ENCODE results near the gene NPY. TPM values are rescaled to one million over a fixed set of nuclear protein-coding genes. Genes with fewer than 3 reads are reported as not detected.

The NPY gene
- 0.43 TPM in 1 of 2 replicates, not detected in the other for total RNA-seq

GRCh38 chr7:24283897-24284698 is at the start of gene NPY:
NPY (plus strand) TSS chr7:24284190; CDS start chr7:24285241, 1,051 bp downstream.
- DNase-seq (ENCODE audit: low read depth), result no peak
- no peak for TF ChIP-seq CTCF (conservative IDR thresholded peaks at IDR 0.05; ENCODE audit: low read depth, low read length)
- no peak within 1 kb of the TSS for H3K4me3 ChIP-seq (ENCODE audit: low read depth, low read length)

GRCh38 chr7:24239260-24239659 is 44.7 kb upstream of the NPY start:
- H3K4me3 ChIP-seq (ENCODE audit: low read depth, low read length), result no peak overlapping the region
- DNase-seq (ENCODE audit: low read depth), result no peak
- TF ChIP-seq CTCF (conservative IDR thresholded peaks at IDR 0.05; ENCODE audit: low read depth, low read length), result no peak

DNA sequence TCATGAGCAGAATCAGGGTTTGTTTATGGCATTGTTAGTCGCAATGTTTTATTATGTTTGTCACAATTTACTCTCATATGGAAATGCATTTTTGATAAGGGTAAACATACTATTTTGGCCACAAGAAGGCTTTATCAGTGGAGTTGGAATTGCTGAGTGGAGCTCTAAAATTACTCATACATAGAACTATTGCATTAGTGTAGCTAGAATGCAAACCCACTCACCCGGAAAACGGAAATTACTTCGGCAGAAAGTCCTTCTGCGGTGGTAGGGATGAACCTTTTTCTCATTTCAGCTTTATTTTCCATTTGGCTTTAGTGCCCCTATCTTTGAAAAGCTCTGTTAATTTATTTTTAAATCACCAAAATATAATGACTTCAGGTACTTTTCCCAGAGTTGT is 42.8 kb upstream of the NPY start:
- TF ChIP-seq CTCF (conservative IDR thresholded peaks at IDR 0.05; ENCODE audit: low read depth, low read length), result no peak
- DNase-seq (ENCODE audit: low read depth), result no peak

GRCh38 chr7:24244554-24244953 is 39.4 kb upstream of the NPY start:
- TF ChIP-seq CTCF (conservative IDR thresholded peaks at IDR 0.05; ENCODE audit: low read depth, low read length), result no peak
- no peak overlapping the region for H3K4me3 ChIP-seq (ENCODE audit: low read depth, low read length)
- DNase-seq (ENCODE audit: low read depth), result no peak

More for the DNA sequence above, 42.8 kb upstream of the NPY start:
- H3K4me3 ChIP-seq (ENCODE audit: low read depth, low read length), result no peak overlapping the region

DNA sequence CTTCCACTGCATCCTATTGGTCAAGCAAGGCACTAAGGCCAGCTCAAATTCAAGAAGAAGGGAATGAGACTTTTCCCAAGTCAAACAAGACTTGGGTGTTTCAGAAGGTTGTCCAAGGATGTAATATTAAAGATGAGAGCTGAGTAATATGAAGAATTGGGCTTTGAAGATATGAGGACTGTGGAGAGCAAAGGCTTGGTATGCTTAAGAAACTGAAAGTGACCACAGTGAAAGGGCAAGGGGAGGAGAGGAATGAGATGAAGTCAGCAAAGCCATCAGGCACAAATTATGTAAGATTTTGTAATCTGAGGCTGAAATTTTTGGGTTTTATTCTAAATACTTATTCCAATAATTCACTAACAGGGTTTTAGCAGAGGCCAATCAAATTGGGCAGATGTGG is 38.6 kb upstream of the NPY start:
- no peak overlapping the region for H3K4me3 ChIP-seq (ENCODE audit: low read depth, low read length)
- no peak for DNase-seq (ENCODE audit: low read depth)
- no peak for TF ChIP-seq CTCF (conservative IDR thresholded peaks at IDR 0.05; ENCODE audit: low read depth, low read length)

- no peak for DNase-seq (ENCODE audit: low read depth)
- TF ChIP-seq CTCF (conservative IDR thresholded peaks at IDR 0.05; ENCODE audit: low read depth, low read length), result no peak
- no peak overlapping the region for H3K4me3 ChIP-seq (ENCODE audit: low read depth, low read length)
These were observed 34.7 kb upstream of the NPY start for GRCh38 chr7:24249266-24249665.

DNA sequence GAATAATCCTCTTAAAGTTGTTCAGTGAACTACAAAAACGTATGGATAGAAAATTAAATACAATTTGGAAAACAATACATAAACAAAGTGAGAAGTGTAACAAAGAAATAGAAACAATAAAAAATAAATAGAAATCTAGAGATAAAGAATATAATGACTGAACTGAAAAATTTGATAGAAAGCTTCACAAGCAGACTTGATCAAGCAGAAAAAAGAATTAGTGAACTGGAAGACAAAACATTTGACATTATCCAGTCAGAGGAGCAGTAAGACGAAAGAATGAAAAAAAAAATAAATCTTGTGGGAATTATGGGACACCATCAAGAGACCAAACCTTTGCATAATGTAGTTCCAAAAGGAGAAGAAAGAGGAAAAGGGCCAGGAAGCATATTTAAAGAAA is 32.4 kb upstream of the NPY start:
- no peak for TF ChIP-seq CTCF (conservative IDR thresholded peaks at IDR 0.05; ENCODE audit: low read depth, low read length)
- H3K4me3 ChIP-seq (ENCODE audit: low read depth, low read length), result no peak overlapping the region
- DNase-seq (ENCODE audit: low read depth), result no peak
